ENCODE measurements around the gene RIMS4.

DNA sequence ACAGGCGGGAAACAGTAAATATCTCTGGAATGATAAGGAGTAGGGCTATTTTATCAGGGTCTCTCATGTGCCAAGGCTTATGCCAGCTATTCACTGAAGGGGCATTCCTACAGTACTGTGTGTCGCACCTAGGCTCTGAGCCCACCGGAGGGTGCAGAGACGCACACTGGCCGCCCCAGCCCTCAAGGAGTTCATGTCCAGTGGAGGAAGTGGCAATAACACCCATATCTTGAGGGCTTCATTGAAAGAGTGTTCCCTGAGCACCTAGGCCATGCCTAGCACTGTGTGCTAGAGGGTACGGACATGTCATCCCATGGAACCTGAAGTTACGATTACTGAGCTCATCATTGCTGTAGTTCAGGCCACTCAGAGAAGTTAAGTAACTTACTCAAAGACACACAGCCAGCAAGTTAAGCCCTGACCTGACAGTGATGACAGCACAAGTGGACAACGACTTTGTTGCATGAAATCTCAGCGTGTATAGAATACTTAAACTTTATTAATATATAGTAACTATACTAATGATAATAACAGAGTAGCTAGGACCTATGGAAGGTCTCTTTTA lies 86.5 kb downstream of the RIMS4 start:
- TF ChIP-seq, protein P1, sequence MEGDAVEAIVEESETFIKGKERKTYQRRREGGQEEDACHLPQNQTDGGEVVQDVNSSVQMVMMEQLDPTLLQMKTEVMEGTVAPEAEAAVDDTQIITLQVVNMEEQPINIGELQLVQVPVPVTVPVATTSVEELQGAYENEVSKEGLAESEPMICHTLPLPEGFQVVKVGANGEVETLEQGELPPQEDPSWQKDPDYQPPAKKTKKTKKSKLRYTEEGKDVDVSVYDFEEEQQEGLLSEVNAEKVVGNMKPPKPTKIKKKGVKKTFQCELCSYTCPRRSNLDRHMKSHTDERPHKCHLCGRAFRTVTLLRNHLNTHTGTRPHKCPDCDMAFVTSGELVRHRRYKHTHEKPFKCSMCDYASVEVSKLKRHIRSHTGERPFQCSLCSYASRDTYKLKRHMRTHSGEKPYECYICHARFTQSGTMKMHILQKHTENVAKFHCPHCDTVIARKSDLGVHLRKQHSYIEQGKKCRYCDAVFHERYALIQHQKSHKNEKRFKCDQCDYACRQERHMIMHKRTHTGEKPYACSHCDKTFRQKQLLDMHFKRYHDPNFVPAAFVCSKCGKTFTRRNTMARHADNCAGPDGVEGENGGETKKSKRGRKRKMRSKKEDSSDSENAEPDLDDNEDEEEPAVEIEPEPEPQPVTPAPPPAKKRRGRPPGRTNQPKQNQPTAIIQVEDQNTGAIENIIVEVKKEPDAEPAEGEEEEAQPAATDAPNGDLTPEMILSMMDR (IDR thresholded peaks at IDR 0.05; ENCODE audit: low read depth, low read length) = no peak
- no peak for TF ChIP-seq EZH2phosphoT487 (IDR thresholded peaks at IDR 0.05; ENCODE audit: low read depth)

Data from OCI-LY3 (cell line).